BJ (cell line): ENCODE data around the gene MMP27. TPM values are rescaled to one million over a fixed set of nuclear protein-coding genes. Genes with fewer than 3 reads are reported as not detected.

ENCODE experiments used
- CTCF ChIA-PET: fragments of 350-600 bp; formaldehyde crosslinking; extraction: SDS; loops from one replicate; lab custom pipeline; 2021; ENCODE audit warnings: antibody characterized with exemption, inconsistent platforms; lab: Yijun Ruan, JAX
- POLR2A ChIA-PET: fragments of 300-600 bp; sonication (Branson Sonifier 250); formaldehyde crosslinking; extraction: SDS; loops from one replicate; lab custom pipeline; 2021; ENCODE audit warnings: antibody characterized with exemption; lab: Charles Lee
- DNase-seq: peaks from one replicate; pipeline ENCODE4 v3.0.0-alpha.2; 2011; ENCODE audit warnings: low read depth
- H3K27me3 ChIP-seq: 2 replicates; pipeline ENCODE4 v1.6.0; 2011; ENCODE audit warnings: low read length; ENCODE audit not compliant: control insufficient read depth, insufficient read depth
- H3K36me3 ChIP-seq: 2 replicates; pipeline ENCODE4 v1.5.1; 2011; ENCODE audit warnings: low read length; ENCODE audit not compliant: control insufficient read depth, insufficient read depth
- H3K4me3 ChIP-seq: 2 replicates; pipeline ENCODE4 v1.5.1; 2011; ENCODE audit warnings: low read depth, mild to moderate bottlenecking, control low read depth, low read length
- CTCF ChIP-seq: IDR thresholded peaks from 2 replicates; pipeline ENCODE4 v1.5.1; 2011; ENCODE audit warnings: low read depth, mild to moderate bottlenecking, control low read depth, inconsistent platforms, low read length, moderate library complexity; ENCODE audit not compliant: insufficient read depth
- polyA plus RNA-seq: library from polyadenylated mRNA; depleted of rRNA; stranded (reverse); fragments of >200 nt; gene quantifications from 2 replicates; pipeline ENCODE4 v1.2.3, GENCODE V29; 2011

Gene MMP27
- polyA plus RNA-seq, 1 experiment, result not detected

DNA sequence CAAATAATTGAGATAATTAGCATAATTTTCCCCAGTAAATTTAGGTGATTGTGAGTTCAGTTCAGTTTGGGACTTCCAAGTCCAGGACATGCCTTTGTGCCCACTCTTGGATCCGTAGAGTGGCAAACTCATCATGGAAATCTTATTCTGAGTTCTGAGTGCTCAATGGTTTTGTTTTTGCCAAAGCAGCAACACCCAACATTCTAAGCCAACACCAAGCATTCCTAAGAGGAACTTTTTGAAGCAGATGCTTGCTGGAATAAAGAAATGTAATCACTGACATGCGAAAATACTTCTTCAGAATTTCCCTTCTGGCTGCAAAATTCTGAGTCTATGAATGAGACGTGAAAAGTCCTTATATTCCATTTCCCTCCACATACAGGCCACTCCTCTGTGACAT lies 10.4 kb downstream of the MMP27 start:
- Histone ChIP-seq H3K4me3 (no peak overlapping the region), H3K27me3 (peaks cover 4% of the 10 kb centered on the region), H3K36me3 (no peaks in the 10 kb centered on the region)
- ChIA-PET POLR2A (no interaction called here), CTCF (interaction anchor here (0.8 kb wide), 1 partner anchor 29 kb away, joined by 3 read pairs; no protein-coding TSS in a partner anchor)
- no peak for TF ChIP-seq CTCF
- DNase-seq, result no peak

DNA sequence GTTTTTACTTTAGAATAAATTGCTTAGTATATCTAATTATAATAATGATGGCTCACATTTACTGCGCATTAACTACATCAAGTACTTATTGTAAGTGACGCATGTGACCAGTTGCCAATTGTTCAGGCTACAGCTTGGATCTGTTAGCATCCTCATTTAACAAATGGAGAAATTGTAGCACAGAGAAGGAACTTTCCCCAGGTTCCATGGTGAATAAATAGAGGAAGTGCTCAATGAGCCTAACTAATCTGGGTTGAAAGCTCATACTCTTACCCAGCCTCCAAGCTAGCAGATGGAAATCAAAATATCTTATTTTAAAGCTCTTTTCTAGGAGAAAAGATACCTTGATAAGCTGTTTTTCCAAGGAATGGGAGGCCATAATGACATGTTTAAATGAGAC lies 19.8 kb downstream of the MMP27 start:
- CTCF ChIA-PET, result interaction anchor here (1.0 to 1.1 kb wide), 2 partner anchors 29 to 398 kb away, joined by 3 read pairs; no protein-coding TSS in a partner anchor
- no peak for DNase-seq
- Histone ChIP-seq H3K27me3 (peaks cover 5% of the 10 kb centered on the region), H3K4me3 (no peak overlapping the region), H3K36me3 (no peaks in the 10 kb centered on the region)
- no peak for TF ChIP-seq CTCF
- POLR2A ChIA-PET, result interaction anchor here (0.5 kb wide), 1 partner anchor 41 kb away, joined by 4 read pairs; no protein-coding TSS in a partner anchor

- POLR2A ChIA-PET, result no interaction called here
- no peak for DNase-seq
- Histone ChIP-seq H3K36me3 (no peaks in the 10 kb centered on the region), H3K4me3 (no peak overlapping the region), H3K27me3 (peaks cover 5% of the 10 kb centered on the region)
- no peak for TF ChIP-seq CTCF
- CTCF ChIA-PET, result interaction anchor here (0.8 to 1.1 kb wide), 3 partner anchors 19 to 397 kb away, joined by 3 read pairs; no protein-coding TSS in a partner anchor
Observed at GRCh38 chr11:102685338-102685737, 20.2 kb downstream of the MMP27 start.

DNA sequence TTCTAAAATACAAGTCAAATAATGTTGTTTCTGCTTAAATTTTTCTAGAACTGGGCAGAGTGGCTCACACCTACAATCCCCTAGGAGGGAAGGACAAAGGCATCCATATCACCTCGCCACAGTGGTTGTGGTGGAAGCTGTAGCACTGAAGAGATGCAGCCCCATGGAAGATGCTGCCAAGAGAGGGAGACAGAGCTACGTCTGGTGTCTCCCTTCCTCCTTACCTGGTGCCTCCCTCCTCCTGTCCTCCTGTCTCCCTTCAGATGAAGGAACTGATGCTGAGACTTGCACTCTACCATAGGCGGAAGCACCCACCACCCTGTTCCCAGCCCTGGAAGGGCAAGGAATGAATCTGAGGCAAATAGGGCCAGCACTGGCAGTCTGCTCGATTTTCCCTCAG lies 22.3 kb downstream of the MMP27 start:
- no peak for TF ChIP-seq CTCF
- Histone ChIP-seq H3K27me3 (peaks cover 8% of the 10 kb centered on the region), H3K36me3 (no peaks in the 10 kb centered on the region), H3K4me3 (no peak overlapping the region)
- no peak for DNase-seq
- POLR2A ChIA-PET, result no interaction called here
- CTCF ChIA-PET, result interaction anchor here (0.7 to 0.9 kb wide), 2 partner anchors 17 to 29 kb away, joined by 3 to 5 read pairs; no protein-coding TSS in a partner anchor

GRCh38 chr11:102680945-102681344 lies 24.6 kb downstream of the MMP27 start:
- ChIA-PET POLR2A (no interaction called here), CTCF (no interaction called here)
- DNase-seq, result peak; percentile 30
- H3K4me3 ChIP-seq, result no peak overlapping the region
- TF ChIP-seq CTCF, result no peak
- H3K36me3 ChIP-seq, result no peaks in the 10 kb centered on the region
- peaks cover 10% of the 10 kb centered on the region for H3K27me3 ChIP-seq
